Adrenal gland (tissue), 12 donors: ENCODE data around the gene MEAF6. TPM values are rescaled to one million over a fixed set of nuclear protein-coding genes. Genes with fewer than 3 reads are reported as not detected.

Source experiments
- DNase-seq, 7 donors: peaks; one replicate each; pipeline ENCODE4 v3.0.0-alpha.2; 2019 to 2020
- H3K27ac ChIP-seq, 5 donors: fragments of 200-600 bp; sonication (generic) in 4 of 5; 1 replicate in 3 of 5; 2 replicates in 2 of 5; pipeline versions ENCODE4 v1.5.1 to v1.8.0; 2016 to 2020; ENCODE audit warnings: mild to moderate bottlenecking in 1 of 5
- H3K27me3 ChIP-seq: fragments of 200-600 bp; 2 replicates; pipeline ENCODE4 v1.8.0; 2021
- H3K36me3 ChIP-seq, 2 donors: fragments of 200-600 bp; replicated peaks in 1 of 2; 1 replicate in 1 of 2; 2 replicates in 1 of 2; pipeline versions ENCODE4 v1.5.1 to v1.8.0; 2018 to 2022
- H3K4me1 ChIP-seq, 2 donors: fragments of 200-600 bp; replicated peaks in 1 of 2; 1 replicate in 1 of 2; 2 replicates in 1 of 2; pipeline versions ENCODE4 v1.5.1 to v1.8.0; 2018 to 2021
- H3K4me3 ChIP-seq, 4 donors: fragments of 200-600 bp; sonication (generic) in 3 of 4; one replicate each; pipeline ENCODE4 v1.5.1; 2016 to 2018
- H3K9me3 ChIP-seq, 3 donors: fragments of 200-600 bp; sonication (generic) in 1 of 3; replicated peaks in 1 of 3; 1 replicate in 2 of 3; 2 replicates in 1 of 3; pipeline versions ENCODE4 v1.5.1 to v1.8.0; 2016 to 2021
- POLR2A ChIP-seq, 2 donors: fragments of 450-650 bp; IDR thresholded peaks; one replicate each; pipeline ENCODE4 v1.6.1; 2017; ENCODE audit warnings: antibody characterized with exemption in 2 of 2, mild to moderate bottlenecking in 2 of 2, moderate library complexity in 1 of 2
- WGBS, 4 donors: extraction: QIAGEN DNeasy Blood & Tissue Kit in 2 of 4; methylation state at CpG; one replicate each; pipeline versions ENCODE4 v1.1.5 to v1.1.7; 2013 to 2017; 5-methylcytosine and 5-hydroxymethylcytosine counted together
- intact Hi-C, 2 donors: fragments of 100-400 bp; cut with DNase I; formaldehyde crosslinking; loops; one replicate each; pipeline versions ENCODE4 v1.14.1 to v1.15.0; 2022 to 2023
- polyA plus RNA-seq, 3 donors: library from polyadenylated mRNA; stranded (reverse); fragments of 200-250 nt in 2 of 3; fragments of 350-450 nt in 1 of 3; fragmentation: Illumina TruSeq in 1 of 3; extraction: RNeasy Lipid Tissue Mini Kit (QIAGEN cat#74804) in 1 of 3; gene quantifications; one replicate each; pipeline ENCODE4 v1.2.3, GENCODE V29; 2013 to 2014
- total RNA-seq, 9 donors: library from RNA; depleted of rRNA in 4 of 9; stranded (reverse); fragments of >200 nt in 4 of 9; fragments of 120-200 nt in 1 of 9; fragmentation: NEBNext Ultra II Directional in 1 of 9; extraction: Animal tissue kit (Norgen Biotek cat#: 25700) in 1 of 9; gene quantifications; one replicate each; pipeline versions ENCODE4 v1.1.0 to v1.2.4, GENCODE V29; 2013 to 2023
- TF ChIP-seq, protein P1 (sequence below), 6 experiments: fragments of 450-650 bp in 4 of 6; fragments of 200-600 bp in 2 of 6; sonication (generic) in 1 of 6; IDR thresholded peaks; 1 replicate in 5 of 6; 2 replicates in 1 of 6; pipeline versions ENCODE4 v1.5.1 to v1.8.0; 2016 to 2021; ENCODE audit warnings: antibody characterized with exemption in 6 of 6, mild to moderate bottlenecking in 2 of 6, moderate library complexity in 1 of 6
- donor health status: healthy with polysubstance abuse.
- donor health status: Bipolar disorder and iron deficiency.
- donor health status: DM: yes; HTN: yes; CAD: no.
- donor health status: DM: no; HTN: no; CAD: no.
- donor health status: DM: no; HTN: no; CAD: no.
- donor health status: DM: yes; HTN: yes; CAD: no.

MEAF6 gene
- total and polyA plus RNA-seq, 12 donors: 37.8 to 74.5 (median 56.0) TPM

DNA sequence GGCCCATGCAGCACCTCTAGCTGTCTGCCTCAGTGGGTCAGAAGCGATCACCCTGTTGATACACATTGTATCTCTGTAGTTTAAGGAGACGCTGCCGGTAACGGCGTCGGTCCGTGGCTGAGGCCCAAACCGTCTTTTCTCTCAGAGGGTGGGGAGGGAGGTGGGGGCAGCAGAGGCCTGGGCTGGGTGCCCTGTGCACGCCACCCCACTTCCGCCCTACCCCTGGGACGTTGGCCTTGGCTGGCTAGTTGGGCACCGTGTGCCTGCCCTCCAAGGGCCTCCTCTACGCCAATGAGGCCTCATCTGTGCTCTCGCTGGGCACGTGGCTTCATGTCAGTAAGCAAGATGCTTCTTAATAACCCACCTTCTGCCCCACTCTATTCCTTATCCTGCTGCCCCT is 30.8 kb downstream of the MEAF6 start:
- no peak overlapping the region for H3K4me3 ChIP-seq
- H3K4me1 ChIP-seq: peaks cover 59 to 87% of the 10 kb centered on the region in 2 donors
- 40 to 53% (median 45%) methylated on average over 7 to 15 of the region's 15 CpGs for WGBS, 4 donors
- H3K9me3 ChIP-seq: no peaks in the 10 kb centered on the region
- TF ChIP-seq, protein P1, sequence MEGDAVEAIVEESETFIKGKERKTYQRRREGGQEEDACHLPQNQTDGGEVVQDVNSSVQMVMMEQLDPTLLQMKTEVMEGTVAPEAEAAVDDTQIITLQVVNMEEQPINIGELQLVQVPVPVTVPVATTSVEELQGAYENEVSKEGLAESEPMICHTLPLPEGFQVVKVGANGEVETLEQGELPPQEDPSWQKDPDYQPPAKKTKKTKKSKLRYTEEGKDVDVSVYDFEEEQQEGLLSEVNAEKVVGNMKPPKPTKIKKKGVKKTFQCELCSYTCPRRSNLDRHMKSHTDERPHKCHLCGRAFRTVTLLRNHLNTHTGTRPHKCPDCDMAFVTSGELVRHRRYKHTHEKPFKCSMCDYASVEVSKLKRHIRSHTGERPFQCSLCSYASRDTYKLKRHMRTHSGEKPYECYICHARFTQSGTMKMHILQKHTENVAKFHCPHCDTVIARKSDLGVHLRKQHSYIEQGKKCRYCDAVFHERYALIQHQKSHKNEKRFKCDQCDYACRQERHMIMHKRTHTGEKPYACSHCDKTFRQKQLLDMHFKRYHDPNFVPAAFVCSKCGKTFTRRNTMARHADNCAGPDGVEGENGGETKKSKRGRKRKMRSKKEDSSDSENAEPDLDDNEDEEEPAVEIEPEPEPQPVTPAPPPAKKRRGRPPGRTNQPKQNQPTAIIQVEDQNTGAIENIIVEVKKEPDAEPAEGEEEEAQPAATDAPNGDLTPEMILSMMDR (IDR thresholded peaks at IDR 0.05): no peak
- no peak for TF ChIP-seq POLR2A (IDR thresholded peaks at IDR 0.05)
- peak overlapping the region; percentile 35 to 98 (median 71) for H3K27ac ChIP-seq
- intact Hi-C loops: no loop called here
- no peaks in the 10 kb centered on the region for H3K27me3 ChIP-seq
- peaks cover 0 to 47% of the 10 kb centered on the region in 2 donors for H3K36me3 ChIP-seq
- DNase-seq: peak; percentile 33 to 65 (median 51)

DNA sequence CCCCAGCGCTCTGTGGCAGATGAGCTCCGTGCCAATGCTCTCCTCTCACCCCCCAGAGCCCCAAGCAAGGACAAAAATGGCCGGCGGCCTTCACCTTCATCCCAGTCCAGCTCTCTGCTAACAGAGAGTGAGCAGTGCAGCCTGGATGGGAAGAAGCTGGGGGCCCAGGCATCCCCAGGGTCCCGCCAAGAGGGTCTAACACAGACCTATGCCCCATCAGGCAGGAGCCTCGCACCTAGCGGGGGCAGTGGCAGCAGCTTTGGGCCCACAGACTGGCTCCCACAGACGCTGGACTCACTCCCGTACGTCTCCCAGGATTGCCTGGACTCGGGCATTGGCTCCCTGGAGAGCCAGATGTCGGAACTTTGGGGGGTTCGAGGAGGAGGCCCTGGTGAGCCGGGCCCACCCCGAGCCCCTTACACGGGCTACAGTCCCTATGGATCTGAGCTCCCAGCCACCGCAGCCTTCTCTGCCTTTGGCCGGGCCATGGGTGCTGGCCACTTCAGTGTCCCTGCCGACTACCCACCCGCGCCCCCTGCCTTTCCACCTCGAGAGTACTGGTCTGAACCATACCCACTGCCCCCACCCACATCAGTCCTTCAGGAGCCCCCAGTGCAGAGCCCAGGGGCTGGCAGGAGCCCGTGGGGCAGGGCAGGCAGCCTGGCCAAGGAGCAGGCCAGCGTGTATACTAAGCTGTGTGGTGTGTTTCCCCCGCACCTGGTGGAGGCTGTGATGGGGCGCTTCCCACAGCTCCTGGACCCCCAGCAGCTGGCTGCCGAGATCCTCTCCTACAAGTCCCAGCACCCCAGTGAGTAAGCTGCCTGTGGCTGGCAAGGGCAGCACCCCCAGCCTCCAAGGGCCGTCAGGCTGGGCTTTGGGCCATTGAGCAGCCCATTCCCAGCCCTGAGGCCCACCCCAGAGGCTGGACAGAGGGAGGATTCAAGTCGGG is 31.5 kb downstream of the MEAF6 start:
- no peaks in the 10 kb centered on the region for H3K27me3 ChIP-seq
- H3K4me3 ChIP-seq: no peak overlapping the region
- 51 to 75% (median 68%) methylated on average over 5 to 29 of the region's 29 CpGs for WGBS, 4 donors
- H3K9me3 ChIP-seq: no peaks in the 10 kb centered on the region
- peak in 6 of 7 donors; percentile 24 to 52 (median 31) for DNase-seq
- TF ChIP-seq, protein P1 (IDR thresholded peaks at IDR 0.05): no peak
- no peak for TF ChIP-seq POLR2A (IDR thresholded peaks at IDR 0.05)
- peak overlapping the region; percentile 35 to 98 (median 71) for H3K27ac ChIP-seq
- peaks cover 0 to 47% of the 10 kb centered on the region in 2 donors for H3K36me3 ChIP-seq
- intact Hi-C loops: no loop called here
- peaks cover 66 to 94% of the 10 kb centered on the region in 2 donors for H3K4me1 ChIP-seq

DNA sequence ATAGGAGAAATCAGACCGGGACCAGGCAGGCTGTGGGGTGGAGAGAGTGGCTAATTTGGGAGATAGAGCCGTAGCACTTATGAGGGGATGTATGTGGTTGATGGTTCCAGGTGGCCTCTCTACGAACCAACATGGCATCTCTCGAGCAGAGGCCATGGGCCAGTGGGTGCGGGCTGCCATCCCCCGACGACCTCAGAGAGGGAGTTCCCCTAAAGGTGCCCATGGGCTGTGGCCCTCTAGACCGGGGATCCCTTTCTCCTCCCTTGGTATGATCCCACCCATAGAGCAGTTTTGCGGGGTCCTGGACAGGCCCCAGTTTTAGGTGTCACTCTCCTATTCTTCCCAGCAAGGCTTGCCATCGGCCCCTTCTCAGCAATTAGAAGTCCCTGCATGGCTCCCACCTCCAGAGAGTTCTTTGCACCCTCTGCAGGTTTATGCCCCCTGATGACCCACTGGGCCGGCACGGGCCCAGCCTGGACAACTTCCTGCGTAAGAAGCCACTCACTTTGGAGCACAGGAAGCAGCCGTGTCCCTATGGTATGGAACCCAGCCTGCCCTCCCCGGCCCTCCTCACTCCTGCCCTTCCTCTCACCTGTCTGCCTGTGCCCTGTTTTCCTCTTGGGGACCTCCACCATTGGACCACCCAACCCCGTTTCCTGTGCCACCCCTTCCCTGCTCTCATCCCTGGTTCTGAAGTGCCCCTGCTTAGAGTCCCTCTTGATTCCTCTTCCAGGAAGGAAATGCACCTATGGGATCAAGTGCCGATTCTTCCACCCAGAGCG is 32.4 kb downstream of the MEAF6 start:
- DNase-seq: peak in 2 of 7 donors; percentile 27 to 46
- Histone ChIP-seq H3K27me3 (no peaks in the 10 kb centered on the region), H3K4me1 (peaks cover 74 to 96% of the 10 kb centered on the region in 2 donors), H3K36me3 (peaks cover 0 to 51% of the 10 kb centered on the region in 2 donors), H3K4me3 (no peak overlapping the region), H3K9me3 (no peaks in the 10 kb centered on the region), H3K27ac (peak overlapping the region in 3 of 5 donors; percentile 90 to 98 (median 95))
- TF ChIP-seq, protein P1 (IDR thresholded peaks at IDR 0.05): no peak
- no peak for TF ChIP-seq POLR2A (IDR thresholded peaks at IDR 0.05)
- intact Hi-C loops: no loop called here
- WGBS, 4 donors: 70 to 81% (median 74%) methylated on average over 11 to 18 of the region's 18 CpGs
